Measurements from ENCODE around the gene EIF2S2.

Gene EIF2S2

DNA sequence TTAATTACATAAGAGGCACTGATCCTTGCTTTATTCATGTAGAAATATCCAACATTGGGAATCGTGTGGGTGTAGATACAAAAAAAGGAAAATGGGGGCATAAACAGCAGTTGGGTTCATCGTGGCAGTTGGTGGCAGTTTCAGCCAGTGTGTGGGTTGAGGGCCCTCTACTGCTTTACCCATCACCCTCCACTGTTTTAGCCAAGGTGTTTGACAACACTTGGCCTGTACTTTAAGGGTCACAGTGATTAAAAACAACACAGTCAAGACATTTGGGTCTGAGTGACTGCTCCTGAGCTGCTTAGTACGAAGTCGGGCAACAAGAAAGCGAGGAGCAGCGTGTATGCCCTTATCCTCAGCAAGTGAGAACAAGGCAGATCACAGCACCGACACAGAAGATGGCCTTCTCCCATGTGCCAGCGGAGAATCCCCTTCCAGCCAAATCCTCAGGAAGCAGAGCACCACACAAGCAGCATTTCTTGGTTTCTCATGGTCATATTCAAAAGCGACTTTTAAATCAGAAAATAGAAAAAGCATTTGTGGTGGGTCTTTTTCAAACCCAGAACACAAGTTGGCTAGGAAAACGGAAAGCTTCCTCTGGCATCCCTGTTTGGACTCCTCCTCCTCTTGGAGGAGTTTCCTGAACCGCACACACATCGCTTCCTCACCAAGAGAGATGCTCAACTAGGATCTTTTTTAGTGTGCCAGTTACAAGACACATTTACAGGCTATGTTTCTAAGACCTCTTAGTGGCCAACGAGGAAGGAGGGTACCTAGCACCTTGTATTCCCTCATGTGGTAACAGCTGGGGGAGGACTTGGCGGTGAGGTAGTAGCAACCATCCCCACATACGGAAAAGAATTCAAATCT is 23.5 kb downstream of the EIF2S2 start:
- no peak for DNase-seq

DNA sequence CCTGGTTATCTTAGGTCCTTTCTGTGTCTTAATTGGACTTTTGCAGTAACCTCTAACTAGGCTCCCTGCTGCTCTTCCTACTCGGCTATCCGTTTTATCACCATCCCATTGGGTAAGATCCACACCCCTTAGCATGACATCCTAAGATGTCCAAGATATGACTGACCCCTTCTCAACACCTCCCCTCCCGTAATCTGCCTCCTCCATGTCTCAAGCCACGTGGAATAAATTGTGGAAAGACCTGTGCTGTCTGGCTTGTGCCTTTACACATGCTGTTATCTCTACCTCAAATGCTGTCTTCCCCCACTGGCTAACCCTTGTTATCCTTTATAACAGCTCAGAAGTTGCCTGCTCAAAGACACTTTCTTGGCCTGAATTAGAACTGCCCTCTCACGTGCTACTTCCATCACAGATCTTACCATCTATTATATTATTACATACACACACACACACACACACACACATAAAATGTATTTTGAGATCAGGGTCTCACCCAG is 26.5 kb downstream of the EIF2S2 start:
- DNase-seq = no peak

DNA sequence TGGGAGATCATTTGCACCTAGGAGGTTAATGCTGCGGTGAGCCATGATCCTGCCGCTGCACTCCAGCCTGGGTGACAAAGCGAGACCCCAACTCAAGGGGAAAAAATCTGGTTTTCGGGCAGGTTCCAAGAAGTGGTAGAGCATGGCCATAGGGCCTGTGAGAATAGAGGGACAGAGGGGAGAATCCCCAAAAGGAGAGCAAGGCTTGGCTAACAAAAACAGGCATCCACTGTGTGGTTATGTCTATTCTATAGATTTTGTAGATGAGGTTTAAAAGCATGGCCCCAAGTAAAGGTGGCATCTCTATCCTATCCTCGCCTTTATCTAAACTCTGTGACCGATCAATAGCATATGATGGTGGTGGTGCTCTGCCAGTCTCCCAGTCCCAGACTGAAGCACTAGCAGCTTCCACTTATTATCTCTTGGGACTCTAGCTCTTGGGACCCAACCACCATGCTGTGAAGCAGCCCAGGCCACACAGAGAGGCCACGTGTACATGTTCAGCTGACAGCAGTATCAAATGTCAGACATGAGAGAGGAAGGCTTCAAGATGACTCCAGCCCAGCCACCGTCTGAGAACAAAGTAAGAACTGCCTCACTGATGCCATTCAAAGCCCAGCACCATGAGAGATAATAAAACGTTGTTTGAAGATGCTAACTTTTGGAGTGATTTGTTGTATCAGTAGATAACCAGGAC is 27.7 kb downstream of the EIF2S2 start:
- DNase-seq = no peak

DNA sequence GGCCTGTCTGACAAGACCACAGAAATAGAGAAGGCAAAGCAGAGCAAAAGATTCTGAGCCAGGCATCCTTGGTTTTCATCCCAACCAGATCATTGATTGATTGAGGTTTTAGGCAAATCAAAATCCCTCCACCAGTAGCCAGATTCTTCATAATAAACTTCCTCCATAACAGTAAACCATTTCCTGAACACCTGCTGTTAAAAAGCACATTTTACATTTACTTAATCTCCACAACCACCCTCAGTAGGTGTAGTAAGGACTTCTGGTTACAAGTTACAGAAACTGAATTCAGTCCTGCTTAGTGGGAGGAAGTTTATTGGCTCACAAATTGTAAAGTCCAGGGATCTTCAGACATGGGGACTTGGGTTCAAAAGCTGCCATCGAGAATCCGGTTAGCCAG is 28.3 kb downstream of the EIF2S2 start:
- DNase-seq = no peak

DNA sequence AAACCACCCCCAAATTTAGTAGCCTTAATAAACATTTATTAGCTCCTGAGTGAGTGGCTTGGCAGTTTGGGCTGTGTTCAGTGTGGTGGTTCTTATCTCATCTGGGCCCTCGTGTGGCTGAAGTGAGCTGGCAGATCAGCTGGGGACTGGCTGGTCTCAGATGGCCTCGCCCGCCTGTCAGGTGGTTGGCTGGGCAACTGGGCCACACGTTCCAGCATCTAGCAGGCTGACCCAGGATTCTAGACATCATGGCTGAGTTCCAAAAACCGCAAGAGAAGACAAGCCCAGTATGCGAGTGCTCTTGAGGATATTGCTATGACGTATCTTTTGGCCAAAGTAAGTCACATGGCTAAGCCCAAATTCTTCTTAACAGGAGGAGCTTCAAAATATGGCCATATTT is 28.9 kb downstream of the EIF2S2 start:
- DNase-seq = no peak

DNA sequence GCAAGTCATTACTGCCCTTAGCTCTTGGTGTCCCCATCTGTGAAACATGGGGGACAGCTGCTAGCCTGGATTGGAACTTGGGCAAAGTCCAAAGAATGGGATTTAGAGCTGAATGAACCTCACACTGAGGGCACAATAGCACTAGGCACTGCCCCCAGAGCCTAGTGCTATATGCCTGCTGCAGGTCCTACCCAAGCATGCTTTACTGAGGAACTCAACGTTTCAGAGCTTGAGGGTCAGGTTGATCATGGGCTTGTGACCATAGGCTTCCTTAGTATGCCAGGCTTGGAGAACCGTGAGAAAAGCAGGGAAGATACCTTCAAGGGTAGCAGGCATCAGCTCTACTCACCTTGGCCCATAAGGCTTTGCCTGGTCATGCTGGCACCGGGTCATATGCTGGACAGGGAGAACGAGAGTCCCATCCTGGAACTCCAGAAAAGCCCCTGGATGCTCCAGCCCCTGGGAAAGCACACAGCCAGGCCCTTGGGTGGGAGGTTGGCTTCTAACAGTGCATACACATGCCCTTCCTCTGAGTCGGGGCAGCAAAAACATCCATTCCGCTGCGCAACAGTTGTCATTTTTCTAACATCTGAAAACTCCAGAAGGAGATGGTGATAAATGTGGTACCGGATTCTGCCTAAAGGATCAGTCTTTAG is 29.7 kb downstream of the EIF2S2 start:
- DNase-seq = no peak

DNA sequence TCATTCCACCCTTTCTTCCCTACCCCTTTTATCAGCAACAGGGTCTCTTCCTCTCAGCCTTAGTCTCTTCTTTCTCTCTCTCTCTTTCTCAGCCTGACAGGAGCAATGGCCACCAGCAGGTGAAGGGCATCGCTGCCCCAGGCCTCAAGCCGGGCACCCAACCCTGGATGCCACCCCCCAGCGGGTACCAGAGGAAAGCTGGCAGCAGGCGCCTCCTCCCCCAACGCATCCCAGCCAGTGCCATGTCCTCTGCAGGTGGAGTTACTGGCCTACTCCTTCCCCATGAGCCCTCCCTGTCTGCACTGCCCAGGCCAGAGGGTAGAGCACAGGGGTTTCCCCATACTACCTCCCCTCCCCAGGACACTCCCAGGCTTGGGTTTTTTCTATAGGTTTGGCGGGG is 32.2 kb downstream of the EIF2S2 start:
- DNase-seq = no peak

DNA sequence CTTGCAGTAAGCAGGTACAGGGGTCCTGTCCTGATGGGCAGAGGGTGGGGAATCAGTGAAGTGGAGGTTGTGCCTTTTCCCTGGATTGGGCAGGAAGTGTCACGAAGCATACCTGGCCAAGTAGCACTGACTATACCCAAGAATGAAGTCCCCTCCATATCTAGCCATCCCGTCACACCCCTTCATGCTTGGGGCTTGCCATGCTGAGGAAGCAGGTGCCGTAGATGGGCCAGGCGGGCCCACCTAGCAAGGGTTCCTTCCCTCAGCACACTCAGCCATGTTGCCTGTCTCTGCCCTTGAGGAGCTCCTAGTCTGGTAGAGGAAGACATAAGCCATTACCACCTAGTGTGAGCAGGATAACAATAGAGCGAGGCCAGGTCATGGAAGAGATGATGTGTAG is 33.5 kb downstream of the EIF2S2 start:
- DNase-seq = no peak

DNA sequence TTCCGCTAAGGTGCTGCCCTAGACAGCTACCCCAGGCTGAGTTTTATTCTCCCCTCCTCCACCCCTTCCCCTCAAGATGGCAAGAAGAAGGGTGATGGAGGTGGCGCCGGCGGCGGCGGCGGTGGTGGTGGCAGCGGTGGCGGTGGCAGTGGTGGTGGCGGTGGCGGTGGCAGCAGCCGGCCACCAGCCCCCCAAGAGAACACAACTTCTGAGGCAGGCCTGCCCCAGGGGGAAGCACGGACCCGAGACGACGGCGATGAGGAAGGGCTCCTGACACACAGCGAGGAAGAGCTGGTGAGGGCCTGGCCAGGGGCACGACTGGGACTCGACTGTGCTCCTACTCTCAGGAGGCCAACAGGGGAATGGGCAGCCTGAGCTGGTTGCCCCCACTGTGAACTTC is 35.1 kb downstream of the EIF2S2 start:
- DNase-seq = no peak

DNA sequence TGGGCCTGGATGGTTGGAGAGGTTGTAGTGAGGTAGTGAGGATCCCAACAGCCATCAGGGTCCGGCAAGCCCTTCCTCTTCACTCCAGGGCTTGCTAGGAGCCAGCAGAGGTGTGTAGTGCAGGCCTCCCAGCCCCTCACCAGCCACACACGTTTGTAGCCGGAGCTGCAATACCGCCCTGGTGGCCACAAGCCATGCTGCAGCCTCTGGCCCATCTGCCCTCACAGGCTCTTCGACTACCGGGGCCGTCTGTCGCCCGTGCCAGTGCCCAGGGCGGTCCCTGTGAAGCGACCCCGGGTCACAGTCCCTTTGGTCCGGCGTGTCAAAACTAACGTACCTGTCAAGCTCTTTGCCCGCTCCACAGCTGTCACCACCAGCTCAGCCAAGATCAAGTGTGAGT is 36.4 kb downstream of the EIF2S2 start:
- no peak for DNase-seq

DNA sequence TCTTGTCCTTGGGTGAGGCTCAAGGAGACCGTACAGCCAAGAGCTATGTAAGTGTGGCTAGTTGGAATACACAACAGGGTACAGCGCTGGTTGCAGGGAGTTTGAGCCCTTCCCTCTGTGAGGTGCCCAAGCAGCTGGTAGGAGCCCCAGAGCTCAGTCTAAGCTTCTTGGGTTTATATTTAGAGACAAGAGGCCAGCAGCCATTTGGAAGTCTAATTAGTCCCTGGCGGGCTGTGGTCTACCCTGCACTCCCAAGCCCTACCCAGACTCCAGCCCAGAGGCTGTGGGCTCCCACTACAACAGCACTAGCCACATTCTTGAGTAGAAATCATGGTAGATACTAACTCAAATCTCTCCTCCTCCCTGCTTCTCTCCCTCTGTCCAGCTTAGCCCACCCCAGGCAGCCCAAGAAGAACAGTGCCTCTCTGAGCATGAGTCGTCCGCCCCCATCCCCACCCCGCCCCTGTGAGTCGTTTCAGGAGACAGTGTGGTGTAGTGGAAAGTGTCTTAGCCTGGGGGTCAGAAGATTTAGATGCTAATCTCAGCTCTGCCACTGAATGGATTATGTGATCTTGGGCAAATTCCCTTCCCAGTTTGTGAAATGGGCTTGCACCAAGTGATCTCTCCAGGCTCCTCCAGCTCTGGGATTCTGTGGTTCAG is 37.8 kb downstream of the EIF2S2 start:
- no peak for DNase-seq

DNA sequence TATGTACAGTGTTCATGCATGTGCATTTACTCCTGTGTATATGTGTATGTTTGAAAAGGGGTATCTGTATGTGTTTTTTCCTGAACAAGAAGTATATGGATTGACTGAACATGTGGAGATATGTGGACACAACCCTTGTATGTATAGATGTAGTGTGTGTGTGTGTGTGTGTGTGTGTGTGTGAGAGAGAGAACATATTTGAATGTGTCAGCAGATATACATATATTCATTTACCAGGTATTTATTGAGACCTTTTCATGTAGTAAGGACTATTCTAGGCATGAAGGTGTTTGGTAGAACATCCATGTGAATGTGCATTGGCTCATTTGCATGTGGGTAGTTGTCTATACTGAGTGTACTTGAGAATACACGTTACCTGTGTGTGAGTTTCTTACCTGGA is 39.3 kb downstream of the EIF2S2 start:
- no peak for DNase-seq

DNA sequence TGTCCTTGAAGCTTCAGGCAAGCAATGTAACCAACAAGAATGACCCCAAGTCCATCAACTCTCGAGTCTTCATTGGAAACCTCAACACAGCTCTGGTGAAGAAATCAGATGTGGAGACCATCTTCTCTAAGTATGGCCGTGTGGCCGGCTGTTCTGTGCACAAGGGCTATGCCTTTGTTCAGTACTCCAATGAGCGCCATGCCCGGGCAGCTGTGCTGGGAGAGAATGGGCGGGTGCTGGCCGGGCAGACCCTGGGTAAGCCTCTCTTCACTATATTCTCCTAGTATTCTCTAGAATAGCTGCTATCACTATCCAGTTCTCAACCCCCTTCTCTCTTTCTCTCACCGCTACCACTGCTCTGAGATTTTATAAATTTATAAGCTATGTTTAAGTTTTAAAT is 40.0 kb downstream of the EIF2S2 start:
- DNase-seq = no peak

DNA sequence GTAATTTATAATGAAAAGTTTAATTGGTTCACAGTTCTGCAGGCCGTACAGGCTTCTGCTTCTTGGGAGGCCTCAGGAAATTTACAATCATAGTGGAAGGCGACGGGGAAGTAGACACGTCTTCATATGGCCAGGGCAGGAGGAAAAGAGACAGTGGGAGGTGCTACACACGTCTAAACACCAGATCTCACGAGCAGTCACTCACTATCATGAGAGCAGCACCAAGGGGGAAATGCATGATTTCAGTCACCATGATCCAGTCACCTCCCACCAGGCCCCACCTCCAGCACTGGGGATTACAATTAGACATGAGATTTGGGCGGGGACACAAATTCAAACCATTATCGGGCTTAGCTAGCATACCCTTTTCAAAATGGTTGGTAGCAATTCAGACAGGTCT is 41.2 kb downstream of the EIF2S2 start:
- DNase-seq = no peak

DNA sequence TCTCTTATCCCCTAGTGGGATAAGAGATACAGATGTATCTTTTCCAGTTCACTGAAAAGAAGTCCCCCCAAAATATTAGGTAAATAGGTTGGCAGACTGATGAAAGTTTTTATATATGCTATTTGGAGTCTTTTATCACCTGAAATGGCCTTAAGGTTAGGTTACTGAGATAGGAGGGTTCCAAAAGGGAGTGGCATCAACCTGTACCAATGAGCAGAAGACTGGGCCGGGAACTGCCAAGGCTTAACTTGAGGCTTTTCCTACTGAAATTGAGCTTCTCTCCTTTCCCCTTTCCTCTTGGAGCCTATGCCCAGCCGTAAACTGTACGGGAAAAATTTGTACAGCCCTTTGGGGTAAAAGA is 42.0 kb downstream of the EIF2S2 start:
- DNase-seq = no peak

DNA sequence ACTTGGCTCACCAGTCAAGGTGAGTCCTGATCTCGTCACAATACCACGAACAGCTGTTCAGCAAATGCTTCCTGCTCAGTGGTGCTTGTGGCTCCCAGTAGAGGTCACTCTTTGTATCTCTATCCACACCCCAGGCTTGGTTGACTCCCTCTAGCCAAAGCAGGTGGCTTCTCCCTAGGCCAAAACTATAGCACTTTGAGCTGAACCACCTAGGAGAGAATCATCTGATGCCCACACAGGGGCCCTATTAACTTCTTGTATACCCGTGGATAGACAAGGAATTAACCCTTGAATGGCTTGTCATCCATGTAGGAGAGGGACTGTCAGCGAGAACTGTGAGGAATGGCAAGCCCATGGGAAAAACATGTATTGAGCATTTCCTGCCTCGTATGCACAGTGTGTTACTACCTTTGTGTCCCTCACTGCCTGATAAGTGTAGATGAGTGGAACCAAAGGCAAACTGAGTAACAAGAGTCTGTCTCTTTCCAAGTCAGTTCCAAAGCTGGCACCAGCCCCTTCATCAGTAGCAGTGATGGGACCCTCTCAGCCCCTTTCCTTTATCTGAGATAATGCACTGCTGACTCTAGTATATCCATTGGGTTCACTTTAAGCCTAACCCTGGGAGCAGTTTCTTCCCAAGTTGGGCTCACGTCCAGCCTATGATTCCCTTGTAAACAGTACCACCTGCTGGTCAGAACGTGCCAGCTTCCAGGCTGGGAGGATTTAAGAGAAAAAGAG is 42.5 kb downstream of the EIF2S2 start:
- DNase-seq = no peak

DNA sequence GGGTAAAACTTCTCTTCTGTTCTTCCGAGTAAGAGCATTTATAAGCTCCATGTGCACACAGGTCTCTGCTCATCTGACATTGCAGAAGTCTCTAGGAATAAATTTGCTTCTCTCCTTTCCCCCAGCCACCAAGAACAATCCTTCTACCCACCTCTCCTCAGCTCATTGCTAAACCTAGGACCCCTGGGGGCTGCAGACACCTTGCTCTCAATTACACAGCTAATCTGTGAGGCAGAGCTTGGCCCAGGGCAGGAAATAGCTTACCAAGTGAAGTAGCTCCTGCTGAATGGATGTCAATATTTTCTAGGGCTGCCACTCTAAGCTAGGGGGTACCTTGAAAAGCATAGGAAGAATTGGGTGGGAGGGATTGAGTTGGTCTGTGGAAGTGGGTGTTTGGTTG is 44.0 kb downstream of the EIF2S2 start:
- DNase-seq = no peak

DNA sequence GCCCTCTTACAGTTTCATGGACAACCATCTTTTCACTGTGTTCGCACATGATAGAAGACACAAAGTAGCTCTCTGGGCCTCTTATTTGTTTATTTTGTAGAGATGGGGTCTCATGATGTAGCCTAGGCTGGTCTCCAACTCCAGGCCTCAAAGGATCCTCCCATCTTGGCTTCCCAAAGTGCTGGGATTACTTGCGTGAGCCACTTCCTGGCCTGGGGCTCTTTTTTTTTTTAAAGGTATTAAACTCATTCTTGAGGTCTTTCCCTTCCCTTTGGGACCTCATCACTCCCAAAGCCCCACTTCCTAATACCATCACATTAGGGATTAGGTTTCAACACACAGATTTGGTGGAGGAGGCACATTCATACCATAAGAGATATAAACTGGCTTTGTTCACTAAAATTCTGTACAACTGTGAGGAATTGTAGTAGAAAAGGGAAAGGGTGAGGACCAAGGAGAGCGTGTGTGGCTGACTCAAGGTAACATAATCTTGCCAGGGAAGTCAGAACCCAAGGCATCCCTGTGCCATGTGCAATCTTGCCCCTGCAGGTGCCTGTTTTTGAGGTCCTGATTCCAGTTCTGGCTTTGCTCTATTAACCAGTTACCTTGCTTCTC is 45.5 kb downstream of the EIF2S2 start:
- DNase-seq = no peak

DNA sequence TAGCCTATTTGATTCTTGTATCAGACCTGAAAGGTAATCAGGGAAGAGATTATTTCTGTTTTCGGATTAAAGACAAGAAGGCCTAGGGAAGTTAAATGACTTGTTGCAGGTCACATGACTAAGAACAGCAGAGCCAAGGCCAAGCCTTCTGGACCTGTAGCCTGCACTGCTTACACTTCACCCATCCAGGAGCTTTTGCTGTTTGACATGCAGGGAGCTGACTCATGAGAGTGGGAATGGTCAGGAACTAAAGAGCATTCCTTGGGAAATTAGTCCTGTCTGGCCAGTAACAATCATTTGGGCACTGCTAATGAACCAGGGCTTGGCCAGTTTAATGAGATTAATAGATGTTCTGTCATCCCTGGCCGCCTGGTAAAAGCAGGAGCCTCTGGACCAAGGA is 46.8 kb downstream of the EIF2S2 start:
- no peak for DNase-seq

DNA sequence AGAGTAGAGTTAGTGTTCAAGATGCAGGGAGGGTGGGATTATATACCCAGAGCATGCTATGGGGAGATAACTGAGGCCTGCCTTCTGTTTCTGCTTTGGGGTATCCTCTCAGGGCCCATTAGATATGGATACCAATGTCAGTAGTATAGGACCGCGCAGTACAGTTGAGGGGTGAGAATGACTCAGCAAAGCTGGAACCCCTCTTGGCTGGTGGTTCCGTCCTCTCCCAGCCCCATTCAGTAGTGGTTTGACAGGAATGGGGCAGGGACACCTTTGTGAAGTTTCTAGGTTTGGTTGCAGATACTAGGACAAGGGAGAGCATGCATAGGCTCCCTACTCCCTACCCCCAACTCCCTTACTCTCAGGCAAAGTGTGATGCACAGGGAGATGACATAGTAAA is 47.8 kb downstream of the EIF2S2 start:
- DNase-seq = no peak

DNA sequence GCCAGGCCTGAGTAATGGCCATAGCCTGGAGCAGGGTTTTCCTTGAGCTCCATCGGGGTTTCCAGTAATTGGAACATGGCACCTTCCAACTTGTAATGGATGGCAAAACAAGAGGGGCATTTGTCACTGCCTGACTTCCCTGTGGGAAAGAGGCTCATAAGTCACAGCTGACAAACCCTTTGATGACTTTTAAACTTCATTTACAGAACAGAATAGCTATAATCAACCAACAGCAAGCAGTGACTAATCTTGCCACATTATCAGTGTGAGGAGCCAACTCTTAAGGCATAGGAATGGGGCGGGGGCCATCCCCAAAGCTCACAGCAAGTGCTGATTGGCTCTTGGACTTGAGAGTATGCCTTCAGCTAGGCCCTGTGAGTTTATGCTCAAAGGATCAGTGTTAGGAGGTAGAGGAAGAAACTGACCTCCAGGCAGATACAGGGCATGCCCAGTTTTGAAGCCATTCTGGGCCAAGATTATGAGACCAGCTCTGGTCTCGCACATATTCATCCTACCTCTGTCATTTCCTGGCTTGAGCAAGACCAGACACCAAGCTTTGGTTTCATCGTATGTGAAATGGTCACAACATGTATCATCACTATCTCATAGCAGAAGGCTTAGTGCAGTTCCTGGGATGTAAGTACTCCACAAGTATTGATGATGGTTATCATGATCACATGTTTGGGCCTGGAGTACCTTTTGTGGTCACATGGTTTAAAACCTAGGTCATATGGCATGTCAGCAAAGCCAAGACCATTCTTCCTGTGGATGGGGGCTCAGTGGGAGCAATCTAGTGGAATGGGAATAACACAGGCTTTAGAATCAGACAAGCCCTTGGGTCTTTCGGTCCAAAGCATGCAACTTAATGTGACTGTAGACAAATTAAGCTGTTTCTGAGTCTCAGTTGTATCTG is 49.2 kb downstream of the EIF2S2 start:
- DNase-seq = no peak

Measured in activated CD4-positive, CD25-positive, alpha-beta regulatory T cell treated with anti-CD3 and anti-CD28 coated beads, Interleukin-2, amount 50 U/mL, for 72 hours (primary cell).